NCI-H128 (cell line): Measurements from ENCODE around the gene PARD3B.

ENCODE experiments used
- DNase-seq: peaks from one replicate; lab custom pipeline; 2025; ENCODE audit not compliant: unreplicated experiment; lab: John Stamatoyannopoulos, UW

PARD3B gene

DNA sequence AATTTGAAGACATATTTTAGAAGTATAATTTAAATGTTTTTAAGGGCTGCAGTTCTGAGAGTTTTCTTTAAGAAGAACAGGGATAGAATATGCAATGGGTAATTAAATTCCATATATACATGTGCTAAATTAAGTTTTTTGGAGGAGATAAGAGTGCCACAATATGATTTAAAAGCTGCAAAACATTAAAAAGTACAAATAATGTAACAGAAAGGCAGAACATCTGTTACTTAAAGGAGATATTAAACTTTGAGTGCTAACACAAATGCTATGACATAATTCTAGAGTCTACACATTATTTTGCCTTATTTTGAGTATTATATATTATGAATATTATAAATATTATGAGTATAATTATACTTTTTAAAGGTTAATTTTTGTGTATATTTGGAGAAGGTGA is 102.4 kb downstream of the PARD3B start:
- no peak for DNase-seq

DNA sequence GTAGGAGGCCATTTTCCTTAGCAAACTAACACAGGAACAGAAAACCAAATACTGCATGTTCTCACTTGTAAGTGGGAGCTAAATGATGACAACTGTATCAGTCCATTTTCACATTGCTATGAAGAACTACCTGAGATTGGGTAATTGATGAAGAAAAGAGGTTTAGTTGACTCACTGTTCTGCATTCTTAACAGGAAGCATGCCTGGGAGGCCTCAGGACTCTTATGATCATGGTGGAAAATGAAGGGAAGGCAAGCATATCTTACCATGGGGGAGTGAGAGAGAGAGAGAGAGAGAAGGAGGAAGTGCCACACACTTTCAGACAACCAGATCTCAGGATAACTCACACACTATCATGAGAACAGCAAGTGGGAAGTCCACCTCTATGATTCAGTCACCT is 105.3 kb downstream of the PARD3B start:
- no peak for DNase-seq

DNA sequence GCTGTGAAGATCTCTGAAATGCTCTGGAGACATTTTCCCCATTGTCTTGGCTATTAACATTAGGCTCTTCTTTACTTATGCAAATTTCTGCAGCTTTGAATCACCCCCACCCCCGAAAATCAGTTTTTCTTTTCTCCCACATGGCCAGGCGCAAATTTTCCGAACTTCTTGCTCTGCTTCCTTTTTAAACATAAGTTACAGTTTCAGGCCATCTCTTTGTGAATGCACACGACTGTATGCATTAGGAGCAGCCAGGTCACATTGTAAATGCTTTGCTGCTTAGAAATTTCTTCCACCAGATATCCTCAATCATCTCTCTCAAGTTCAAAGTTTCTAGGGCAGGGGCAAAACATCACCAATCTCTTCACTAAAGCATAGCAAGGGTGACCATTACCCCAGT is 106.8 kb downstream of the PARD3B start:
- no peak for DNase-seq

DNA sequence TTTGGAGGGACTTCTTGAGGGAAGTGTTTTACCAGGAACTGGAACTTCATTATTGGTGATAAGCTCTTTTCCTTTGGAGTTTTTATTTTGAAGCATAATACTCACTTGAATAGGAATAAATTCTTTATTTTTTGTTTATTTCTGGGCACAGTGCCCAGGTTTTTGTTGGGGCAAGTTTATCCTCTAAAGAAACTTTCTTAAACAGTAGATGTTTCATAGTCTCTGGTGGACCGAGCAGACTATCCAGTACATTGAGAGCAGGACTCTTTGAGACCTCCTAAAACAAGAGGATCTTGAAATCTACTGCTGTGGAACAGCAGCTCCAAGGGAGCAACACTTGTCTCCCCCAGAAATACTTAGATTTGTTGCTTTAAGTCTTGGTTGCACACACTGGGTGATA is 109.4 kb downstream of the PARD3B start:
- no peak for DNase-seq

DNA sequence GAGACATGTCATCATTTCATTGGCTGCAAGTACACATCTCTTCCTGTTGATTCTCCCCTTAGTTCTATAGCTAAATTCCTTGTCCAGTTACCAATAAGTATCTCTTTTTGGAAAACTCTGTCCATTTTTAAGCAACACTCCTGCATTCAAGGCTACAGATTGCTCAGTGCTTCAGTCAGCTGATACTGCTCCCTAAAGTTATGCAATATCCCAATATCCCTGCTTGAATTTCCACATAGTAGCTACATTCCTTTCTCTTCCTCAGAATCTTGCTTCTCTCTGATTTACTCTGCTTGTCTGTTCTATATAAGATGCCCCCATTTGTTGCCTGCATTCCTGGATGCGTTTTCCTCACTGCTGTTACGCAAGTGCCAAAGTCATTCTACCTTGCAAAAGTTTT is 109.8 kb downstream of the PARD3B start:
- no peak for DNase-seq

DNA sequence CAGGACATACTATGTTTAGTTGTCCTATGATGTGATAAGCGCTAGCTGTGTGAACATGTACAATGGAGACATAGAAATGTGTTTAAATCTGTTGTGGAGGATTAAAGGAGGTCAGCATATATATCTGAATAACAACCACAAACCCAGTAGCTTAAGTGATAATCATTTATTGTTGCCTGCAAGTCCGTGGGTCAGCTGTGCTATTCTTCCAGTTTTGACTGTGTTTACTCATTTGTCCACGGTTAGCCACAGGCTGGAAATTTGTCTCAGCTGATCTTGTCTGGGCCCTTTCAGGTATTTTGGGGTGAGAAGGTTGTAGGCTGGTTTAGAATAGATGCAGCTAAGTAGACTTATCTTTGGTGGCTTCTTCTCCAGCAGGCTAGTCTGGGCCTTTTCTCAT is 110.4 kb downstream of the PARD3B start:
- no peak for DNase-seq

DNA sequence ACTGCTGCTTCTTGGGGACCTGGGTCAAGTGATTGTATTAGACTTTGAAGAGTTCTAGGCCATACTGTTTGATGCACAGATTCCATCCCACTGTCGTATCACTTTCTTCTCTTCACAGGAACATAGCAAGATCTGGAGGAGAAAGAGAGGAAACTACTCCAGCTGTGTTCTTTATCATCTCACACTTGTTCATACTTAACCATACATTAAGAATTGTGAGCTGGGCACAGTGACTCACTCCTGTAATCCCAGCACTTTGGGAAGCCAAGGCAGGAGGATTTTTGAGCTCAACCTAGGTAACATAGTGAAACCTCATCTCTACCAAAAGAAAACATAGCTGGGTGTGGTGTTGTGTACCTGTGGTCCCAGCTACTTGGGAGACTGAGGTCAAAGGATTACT is 111.7 kb downstream of the PARD3B start:
- no peak for DNase-seq

DNA sequence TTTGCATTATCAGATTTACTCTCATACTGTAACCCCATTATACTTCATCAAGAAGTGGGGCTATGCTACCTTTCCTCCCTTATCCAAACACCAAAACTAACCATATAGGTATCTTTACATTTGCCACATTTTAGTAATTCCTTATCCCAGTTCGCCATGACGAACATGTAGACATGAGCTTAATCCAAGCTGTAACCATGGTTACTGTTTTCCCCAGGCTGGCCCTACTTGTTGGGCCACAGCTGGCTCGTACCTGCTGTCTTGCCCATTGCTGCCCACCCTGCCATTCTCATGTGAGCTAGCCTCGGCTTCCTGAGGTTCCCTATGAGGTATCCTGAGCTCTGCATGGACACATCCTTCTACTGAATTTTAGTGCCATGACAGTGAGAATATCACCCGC is 117.7 kb downstream of the PARD3B start:
- no peak for DNase-seq

DNA sequence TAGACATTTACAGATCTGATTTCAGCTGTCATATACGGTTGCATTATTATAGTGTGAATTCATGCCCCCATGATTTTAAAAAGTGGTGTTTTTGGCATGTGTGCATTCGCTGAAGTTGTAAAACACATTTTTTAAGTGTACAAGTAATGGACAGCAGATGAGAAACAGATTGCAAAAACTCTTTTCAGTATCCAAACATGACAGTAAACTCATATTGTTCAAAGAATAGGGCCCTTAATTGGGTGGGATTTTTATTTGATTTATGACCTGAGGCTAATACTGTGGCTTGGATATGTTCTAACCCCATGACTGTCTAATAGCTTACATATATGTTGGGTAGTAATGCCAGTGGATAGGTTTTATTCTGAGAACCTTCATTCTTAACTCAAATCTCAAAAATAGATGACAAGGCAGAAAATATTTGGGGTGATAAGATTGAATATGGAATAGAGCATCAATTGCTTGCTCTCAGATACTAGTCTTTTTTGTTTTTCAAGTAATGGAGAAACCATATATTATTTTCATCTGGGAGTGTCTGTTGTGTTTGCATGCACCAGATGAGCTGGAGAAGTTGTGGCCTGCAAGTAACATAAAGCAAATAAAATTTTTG is 118.6 kb downstream of the PARD3B start:
- DNase-seq: no peak

DNA sequence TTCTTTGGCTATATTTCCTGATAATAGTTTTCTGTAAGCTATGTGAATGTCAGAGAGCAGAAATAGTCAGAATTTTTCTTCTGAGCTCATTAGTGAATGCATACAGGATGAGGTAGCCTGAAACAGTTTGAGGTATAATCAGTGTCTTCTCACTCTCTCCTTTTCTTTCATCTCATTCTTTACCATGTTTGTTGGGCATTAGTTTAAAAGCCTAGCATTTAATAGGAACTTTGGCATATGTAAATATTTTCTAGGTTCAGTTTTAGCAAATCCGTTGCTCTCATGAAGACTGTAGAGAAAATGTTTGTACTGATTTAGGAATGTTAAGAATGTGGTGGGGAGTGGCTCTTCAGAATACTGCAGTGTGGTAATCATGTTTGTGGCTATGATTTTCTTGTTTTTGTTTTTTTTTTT is 119.4 kb downstream of the PARD3B start:
- DNase-seq: no peak

DNA sequence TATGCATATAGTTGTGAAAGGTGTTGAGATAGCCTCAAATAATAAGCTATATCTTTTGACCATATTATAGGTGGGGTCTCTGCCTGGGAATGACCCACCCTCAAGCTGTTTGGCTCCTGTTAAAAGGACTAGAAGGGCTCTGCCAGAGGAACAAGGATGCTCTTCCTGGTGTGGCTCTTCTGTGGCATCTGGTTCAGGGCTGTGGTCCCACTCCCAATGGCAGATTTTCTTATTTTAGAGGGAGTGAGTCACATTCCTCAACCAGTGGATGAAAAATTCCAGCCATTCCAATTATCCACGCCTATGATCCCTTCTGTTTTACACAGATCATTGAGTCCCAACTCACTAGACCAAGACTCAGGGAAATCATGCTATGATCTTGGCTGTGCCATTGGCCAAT is 119.9 kb downstream of the PARD3B start:
- no peak for DNase-seq

DNA sequence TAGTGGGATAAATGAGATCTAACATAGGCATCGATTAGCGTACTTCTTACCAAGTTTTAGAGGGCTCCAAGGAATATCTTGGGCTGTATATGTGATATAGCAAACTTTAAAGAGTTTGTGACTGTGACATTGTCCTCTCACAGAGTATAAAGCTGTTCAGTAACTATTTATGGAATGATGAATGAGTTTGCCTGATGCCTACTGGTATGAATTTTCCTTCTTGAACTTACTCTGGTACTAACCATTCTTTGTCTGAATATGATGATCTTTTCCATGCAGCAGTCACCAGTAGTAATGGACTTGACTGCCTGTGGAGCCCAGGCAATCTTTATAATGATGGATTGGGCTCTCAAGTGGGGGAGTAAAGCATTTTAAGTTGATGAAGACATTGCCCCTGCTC is 120.5 kb downstream of the PARD3B start:
- no peak for DNase-seq

DNA sequence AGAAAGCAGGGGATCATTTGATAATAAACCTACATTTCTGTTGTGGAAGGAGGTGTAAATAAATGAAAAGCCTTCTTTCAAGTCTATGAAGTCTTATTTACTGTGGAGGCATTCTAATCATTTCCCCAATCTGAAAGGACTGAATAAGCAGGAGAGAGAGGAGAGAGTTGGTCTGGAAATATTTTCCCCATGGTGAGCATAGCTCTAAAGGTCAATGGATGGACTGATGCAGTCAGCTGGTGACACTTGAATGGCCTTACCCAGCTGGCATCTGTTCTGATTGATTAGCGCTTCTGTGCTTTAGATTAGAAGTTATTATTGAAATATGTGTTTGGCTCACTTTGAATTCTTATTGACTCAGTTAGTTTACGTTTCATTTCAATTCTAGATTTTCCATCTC is 122.7 kb downstream of the PARD3B start:
- no peak for DNase-seq

DNA sequence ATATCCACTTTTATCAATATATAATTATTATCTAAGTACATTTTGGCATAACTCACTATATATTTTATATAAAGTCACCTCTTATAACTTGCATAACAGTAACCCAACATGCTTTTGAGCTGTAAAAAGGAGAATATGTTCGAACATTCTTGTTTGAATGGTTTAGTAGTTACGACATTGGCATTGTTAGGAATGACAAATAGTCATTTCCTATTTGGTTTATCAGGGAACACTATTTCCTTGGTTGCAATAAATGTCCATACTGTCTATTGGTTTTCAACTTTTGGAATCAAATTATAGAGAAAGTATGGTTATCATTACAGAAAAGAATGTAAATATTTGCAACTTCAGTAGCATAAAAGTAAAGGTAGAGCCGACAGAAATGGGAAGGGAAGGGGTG is 124.1 kb downstream of the PARD3B start:
- no peak for DNase-seq

DNA sequence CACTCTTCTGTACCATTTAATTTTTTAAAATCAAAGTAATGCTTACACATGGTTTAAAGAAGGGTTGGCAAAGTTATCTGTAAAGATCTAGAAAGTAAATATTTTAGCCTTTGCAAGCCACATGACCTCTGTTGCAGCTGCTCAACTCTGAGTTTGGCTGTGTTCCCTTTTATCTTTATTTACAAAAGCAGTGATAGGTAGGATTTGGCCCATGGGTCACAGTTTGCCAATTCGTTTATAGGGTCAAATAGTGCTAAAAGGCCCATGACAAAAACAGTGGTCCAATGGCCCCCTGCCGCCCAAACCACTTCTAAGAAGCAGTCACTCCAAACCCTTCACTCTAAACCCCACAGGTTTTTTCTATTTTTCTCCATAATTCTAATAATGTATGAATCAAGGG is 124.8 kb downstream of the PARD3B start:
- DNase-seq: no peak

DNA sequence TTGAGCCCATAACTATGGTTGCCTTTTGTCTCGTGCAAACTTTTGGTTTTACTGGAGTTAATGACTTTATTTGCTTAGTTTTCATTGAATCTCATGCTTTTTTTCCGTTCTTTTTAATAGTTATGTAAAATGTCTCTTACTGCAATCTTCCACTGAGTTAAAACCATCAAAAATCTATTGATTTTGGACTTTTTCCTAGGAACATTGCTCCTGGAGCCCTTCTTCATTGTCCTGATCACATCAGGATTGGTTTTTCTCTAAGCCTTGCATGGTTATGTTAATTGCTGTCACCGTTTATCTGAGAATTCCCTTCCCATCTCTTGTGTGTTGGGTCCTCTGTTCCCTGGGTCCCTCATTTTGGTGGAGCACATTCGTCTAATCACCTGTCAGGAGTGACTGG is 125.5 kb downstream of the PARD3B start:
- DNase-seq: no peak

DNA sequence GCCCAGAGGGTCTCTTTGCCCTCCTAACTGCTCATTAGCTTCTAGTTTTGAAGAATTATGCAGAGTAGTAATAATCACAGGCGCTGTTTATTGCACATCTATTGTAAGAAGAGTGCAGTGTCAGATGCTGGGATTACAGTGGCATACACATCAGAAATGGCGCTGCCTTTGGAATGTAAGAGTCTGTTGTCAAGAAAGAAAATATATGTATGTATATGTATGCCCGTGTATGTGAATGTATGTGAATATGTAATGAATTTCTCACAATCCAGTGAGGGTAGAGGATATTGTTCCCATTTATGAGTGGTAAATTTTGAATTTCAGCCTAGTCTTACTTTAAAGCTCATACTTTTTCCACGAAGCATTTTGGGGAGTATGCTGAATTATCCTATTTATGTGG is 127.5 kb downstream of the PARD3B start:
- DNase-seq: no peak

DNA sequence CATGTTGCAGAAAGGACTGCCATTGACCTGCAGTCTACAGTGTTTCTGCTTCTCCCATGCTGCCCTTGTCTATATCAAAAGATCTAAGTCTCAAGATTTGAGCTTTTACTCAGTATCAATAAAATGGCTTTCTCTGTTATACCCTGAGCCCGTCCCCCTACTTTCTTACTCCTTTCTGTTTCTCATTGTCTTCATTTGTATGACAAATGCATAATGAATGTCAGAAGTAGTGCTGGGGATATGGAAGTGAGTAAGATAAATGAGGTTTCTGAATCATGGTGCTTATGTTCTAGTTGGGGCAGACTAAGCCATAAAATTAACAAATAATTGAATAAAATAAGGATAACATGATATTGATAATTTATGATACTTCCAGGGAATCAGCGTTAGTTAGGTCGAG is 128.6 kb downstream of the PARD3B start:
- DNase-seq: no peak

DNA sequence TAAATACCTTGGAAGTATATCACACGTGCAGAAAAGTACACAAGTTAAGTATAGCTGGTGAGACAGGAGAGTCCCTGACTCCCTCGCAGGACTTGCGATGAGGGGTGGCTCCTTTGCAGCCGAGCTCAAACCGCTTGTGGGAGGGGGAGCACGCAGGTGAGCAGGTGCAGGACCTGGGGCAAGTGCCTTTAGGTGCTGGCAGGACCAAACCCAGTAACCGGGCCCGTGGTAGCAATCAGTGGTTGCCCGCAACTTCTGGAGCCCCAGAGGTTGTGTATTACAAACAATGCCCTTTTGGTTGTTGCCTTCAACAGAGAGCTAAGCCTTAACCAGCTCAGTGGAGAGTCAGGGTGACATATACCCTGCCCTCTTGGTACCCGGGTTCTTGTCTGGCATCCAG is 132.8 kb downstream of the PARD3B start:
- DNase-seq: no peak

DNA sequence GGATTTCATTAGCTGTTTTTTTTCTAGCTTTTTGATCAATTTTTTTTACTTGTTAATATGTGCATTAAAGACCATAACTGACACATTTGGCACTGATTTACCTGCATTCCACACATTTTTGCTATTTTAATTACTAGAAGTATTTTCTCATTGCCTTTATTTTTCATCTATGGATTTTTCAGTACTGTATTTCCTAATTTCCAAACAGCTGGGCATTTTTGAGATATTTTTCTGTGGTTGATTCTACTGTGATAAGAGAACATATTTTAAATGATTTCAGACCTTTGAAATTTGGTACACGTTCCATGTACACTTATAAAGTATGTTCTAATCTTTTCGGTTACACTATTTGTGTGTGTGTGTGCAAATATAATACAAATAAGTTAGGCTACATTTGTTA is 135.3 kb downstream of the PARD3B start:
- no peak for DNase-seq

DNA sequence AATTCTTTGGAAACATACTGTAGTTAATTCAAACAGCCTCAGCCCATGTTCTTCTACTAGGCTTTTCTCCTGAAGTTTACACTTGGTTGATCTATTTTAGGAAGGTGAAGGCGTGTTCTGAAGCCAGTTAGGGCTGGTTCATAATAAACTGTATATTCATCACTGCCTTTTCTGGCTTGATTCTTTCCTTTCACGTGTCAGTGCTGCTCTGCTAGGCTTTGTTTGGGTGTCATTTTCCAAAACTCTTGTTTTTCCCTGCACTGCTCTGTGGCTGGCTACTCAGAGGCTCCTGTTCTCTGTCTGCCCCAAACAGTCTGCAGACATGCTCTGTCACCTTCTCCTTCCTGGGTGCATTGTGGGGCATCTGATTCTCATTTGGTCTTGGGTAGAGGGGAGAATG is 136.1 kb downstream of the PARD3B start:
- no peak for DNase-seq

DNA sequence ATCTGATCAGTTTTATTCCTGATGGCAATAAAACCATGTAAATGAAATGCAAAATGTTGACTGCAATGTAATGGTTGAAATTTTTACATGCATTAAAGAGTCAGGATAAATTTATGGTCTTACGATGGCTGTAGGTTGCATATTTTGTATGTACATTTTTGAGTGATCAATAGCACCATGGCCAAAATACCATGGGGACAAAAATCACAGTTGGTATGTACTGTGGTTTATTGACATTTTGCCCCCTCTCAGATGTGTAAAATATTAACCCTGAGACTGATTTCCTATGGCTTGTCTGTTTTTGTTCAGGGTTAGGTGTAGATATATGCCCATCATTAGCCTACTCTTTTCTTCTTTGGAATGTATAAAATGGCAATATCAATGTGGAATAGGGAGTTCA is 138.1 kb downstream of the PARD3B start:
- DNase-seq: no peak

DNA sequence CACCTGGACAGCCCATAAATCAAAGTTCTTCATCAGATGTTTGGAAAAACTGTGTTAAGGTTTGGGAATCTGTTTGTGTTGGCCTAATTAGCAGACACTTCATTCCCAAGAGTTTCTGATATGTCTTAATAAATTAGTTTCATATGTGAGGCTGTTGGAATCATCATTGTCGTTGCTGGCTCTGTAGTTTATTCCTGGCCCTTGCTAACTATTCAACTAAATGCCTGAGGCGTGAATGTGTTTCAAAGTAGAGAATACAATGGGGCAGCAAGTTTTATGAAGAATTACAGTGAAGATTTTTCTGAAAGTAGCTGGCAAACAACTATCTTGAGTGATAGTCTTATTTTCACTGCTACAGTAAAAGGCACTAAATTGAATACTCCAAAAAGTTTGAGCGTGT is 141.1 kb downstream of the PARD3B start:
- no peak for DNase-seq

DNA sequence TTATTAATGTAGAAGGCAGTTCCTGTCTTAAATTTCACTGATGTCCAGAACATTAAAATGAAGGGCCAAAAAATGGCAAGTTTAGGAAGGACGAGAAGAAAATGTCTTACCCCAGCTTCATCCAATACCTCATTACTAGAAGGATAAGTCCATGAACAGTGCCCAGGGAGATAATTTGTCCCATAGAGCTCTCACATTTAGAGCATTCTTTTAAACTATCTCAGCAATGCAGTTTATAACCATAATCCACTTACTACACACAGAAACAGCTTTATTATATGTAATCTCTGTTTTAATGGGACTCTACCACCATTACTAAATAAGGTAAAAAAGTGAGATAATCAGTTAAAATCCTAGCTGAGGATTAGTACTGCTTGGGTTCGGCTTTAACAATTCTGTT is 142.5 kb downstream of the PARD3B start:
- DNase-seq: no peak
